Femur (tissue), 1 donor: ENCODE results near the gene GOLGB1.
"Not testable (repeated sequence)": the region's sequence is repeated elsewhere in the genome, so short reads cannot be mapped to it uniquely, and the experiment has no call there.

Experiments used
- DNase-seq: peaks from one replicate; pipeline ENCODE4 v3.0.0-alpha.2; 2017

GOLGB1 gene

GRCh38 chr3:121739902-121740301, 9.6 kb downstream of the GOLGB1 start:
- DNase-seq: no peak

DNA sequence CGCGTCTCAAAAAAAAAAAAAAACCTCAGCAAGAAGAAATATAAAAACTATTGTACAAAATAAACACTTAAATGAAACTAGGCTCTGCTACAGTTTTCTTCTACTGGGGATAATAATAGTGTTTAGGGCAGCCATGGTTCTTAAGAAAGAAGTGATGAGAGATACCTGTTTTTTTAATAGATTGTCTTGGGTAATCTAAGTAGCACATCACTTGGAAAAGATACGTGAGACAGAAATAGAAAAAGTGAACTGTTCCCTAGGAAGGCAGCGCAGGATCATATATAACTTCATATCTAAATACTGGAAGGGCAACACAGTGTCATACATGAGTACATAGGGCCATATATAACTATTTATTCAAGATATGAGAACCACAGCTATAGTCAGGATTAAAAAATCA, 11.9 kb downstream of the GOLGB1 start:
- DNase-seq: no peak

- no peak for DNase-seq
Measured at GRCh38 chr3:121736112-121736511, 13.4 kb downstream of the GOLGB1 start.

DNA sequence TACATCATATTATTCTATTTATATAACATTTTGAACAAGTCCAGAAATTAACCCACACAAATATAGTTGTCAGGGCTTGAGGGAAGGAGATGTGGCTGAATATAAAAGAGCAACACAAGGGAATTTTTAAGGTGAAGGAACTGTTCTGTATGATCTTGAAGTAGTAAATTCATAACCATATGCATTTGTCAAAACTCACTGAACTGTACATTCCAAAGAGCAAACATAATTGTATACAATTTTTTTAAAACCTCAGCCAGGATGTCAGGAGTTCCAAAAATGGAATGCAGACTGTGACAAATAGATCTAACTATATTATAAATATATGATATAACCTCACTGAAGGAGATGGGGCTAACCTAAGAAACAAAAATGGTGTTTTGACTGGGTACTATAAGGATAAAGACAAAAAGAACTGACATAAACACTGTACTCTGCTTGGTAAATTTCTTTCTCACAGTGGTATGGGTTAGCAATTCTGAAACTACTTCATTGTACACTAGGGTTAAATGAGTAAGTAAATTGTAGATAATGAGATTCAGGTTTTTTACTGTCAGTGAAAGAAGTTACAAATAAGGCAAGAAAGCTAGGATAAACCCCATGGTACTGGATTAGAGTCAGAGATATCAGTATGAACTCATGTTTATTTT, 14.4 kb downstream of the GOLGB1 start:
- no peak for DNase-seq

GRCh38 chr3:121730940-121731687, 18.4 kb downstream of the GOLGB1 start:
- no peak for DNase-seq

GRCh38 chr3:121724130-121724529, 25.4 kb downstream of the GOLGB1 start:
- no peak for DNase-seq

DNA sequence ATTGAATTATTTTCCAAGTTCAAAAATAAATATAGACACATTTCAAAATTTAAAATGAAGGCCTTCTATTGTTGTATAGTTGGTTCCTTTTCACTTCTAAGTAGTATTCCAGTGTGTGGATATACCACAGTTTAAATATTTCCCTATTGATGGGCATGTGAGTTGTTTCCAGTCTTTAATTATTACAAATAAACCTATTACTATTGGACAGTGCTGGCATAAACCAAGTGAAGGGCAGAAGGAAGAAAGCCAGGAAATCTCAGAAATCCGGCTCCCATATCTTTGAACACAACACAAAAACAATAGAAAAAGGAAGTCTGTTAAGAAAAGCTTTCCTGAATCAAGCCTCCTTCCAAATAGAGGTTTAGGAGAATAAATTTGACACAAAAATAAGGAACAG, 26.1 kb downstream of the GOLGB1 start:
- DNase-seq: no peak

DNA sequence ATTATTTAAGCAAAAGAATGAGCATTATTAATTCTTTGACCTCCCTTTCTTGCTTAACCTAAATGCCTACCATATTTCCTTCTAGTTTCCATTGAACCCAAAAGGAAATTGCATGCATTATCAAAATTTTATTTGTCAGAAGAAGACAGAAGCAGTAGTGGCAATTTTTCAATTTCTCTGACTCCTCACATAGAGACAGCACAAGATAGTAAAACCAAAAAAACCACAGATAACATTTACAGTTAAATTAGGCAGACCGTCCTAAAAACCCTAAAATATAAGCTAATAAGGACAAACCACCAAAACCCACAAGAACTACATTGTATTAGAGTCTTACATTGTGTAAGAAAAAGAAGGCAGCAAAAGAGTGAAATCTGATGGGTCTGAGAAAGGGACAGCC, 27.1 kb downstream of the GOLGB1 start:
- DNase-seq: no peak

GRCh38 chr3:121720163-121720562, 29.4 kb downstream of the GOLGB1 start:
- no peak for DNase-seq

GRCh38 chr3:121719423-121719822, 30.1 kb downstream of the GOLGB1 start:
- DNase-seq: no peak

GRCh38 chr3:121718205-121718846, 31.2 kb downstream of the GOLGB1 start:
- DNase-seq: no peak

GRCh38 chr3:121710347-121710746, 39.2 kb downstream of the GOLGB1 start:
- DNase-seq: no peak

GRCh38 chr3:121707531-121708273, 41.8 kb downstream of the GOLGB1 start:
- DNase-seq: no peak

DNA sequence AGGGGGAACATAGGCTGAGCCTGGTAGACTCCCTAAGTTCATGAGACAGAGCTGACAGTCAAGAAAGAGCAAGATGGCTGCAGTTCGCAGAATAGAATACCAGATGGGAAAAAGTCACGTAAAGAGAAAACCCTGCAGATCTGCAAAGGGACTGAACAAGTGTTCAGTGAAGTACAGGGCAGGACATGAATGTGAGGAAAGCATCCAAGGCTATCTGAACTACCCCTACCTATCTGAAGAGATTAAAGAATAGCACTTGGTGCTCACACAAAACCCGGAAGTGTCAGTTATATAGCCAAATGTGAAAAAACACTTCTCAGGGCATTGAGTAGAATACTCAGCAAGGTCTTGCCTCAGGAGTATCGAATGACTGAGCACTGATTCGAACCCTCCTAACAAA, 44.0 kb downstream of the GOLGB1 start:
- DNase-seq: no peak

GRCh38 chr3:121703973-121704372, 45.6 kb downstream of the GOLGB1 start:
- no peak for DNase-seq

GRCh38 chr3:121698901-121699300, 50.6 kb downstream of the GOLGB1 start:
- peak; percentile 25 for DNase-seq

DNA sequence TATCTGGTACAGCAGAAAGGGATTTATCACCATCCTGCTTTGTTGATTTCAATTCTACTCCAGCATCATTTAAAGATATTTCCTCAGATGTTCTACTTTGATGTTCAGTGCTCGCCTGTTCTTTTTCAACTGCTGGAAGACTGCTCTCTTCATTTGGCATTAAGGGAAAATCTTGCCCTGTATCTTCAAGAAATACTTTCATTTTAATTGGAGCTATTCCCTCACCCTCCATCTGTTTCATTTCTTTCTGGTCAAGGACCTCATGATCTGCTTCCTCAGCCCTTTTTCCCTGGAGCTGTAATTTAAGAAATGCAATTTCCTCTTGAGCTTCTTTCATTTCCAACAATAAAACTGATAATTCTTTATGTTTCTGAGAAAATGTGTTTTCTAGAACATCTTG, 51.1 kb downstream of the GOLGB1 start:
- DNase-seq: no peak

DNA sequence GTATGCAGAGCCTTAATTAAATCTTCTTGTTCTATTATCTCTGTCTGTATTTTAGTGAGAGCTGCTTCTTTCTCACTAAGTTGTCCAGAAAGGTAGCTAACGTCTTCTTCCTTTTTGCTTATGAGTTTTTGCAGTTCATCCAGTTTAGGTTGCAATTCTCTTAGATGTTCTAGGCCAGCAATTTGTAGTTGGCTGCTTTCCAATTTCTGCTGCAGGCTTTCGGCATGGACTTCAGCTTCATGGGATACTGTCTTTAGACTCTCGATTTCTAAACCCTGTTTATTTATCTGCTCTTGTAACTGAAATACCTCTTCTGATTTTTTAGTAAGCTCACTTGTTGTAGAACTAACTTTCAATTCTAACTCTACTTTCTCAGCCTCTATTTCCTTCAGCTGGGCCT, 53.4 kb downstream of the GOLGB1 start:
- DNase-seq: no peak

GRCh38 chr3:121692010-121692699, 57.4 kb downstream of the GOLGB1 start:
- DNase-seq: no peak

DNA sequence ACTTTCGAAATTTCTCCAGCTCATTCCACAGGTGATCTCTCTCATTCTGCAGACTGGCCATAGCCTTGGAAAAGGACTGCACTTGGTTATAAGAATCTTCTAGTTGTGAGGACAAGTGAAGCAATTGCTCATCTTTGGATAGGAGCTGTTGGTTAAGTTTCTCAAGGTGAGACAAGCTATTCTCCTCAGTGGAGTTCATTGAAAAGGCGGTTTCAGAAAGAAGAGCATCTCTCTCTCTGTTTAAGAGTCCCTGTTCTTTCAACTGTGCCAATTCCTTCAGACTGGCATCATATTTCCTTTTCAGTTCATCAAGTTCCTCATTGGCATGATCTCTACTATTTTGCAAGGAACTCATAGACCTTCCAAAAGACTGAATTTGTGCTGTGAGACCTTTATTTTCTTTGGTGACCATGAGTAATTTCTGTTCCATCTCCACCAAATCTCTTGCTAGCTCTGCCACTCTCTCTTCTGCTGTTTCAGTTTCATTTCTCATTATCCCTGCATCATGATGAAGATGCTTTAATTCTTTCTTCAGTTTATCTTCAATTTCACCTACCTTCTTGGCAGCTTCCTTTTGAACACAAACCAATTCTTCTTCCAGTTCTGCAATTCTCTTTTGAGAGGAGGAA, 58.6 kb downstream of the GOLGB1 start:
- DNase-seq: no peak

DNA sequence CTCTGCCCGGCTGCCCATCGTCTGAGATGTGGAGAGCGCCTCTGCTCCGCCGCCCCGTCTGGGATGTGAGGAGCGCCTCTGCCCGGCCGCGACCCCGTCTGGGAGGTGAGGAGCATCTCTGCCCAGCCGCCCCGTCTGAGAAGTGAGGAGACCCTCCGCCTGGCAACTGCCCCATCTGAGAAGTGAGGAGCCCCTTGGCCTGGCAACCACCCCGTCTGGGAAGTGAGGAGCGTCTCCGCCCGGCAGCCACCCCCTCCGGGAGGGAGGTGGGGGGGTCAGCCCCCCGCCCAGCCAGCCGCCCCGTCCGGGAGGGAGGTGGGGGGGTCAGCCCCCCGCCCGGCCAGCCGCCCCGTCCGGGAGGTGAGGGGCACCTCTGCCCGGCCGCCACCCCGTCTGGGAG, 60.8 kb downstream of the GOLGB1 start:
- DNase-seq: not testable (repeated sequence)

DNA sequence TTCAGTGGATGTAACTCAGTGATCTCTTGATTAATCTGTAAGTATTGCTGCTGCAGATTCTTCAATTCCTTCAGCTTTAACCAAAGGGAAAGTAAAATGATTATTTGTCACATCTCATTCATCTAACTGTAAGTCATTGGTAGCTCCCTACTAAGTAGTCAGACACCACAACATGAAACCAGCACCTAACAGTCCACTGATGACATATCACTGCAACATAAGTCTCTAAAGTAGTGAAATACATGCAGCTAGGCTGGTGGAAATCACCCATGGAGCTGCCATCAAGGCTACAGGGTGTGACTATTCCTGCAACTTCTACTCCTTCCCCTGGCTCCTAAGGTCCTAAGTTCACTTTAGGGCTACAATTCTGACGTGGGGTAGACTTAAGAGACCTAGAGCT, 67.7 kb downstream of the GOLGB1 start:
- no peak for DNase-seq
